Aorta (tissue), 5 donors: ENCODE results near the gene ITLN2. TPM values are rescaled to one million over a fixed set of nuclear protein-coding genes. Genes with fewer than 3 reads are reported as not detected.
"Not testable (repeated sequence)": the region's sequence is repeated elsewhere in the genome, so short reads cannot be mapped to it uniquely, and the experiment has no call there.

Experiments used
- ATAC-seq: fragments of 200-7000 bp; cut with Tn5 transposase; one replicate; pipeline ENCODE4 v1.9.1; 2022; ENCODE audit warnings: moderate library complexity; ENCODE audit not compliant: low FRiP score
- DNase-seq, 2 donors: peaks; one replicate each; pipeline ENCODE4 v3.0.0-alpha.2; 2020
- H3K27ac ChIP-seq, 2 donors: one replicate each; pipeline ENCODE4 v1.5.1; 2013; ENCODE audit warnings: low read length in 2 of 2, mild to moderate bottlenecking in 2 of 2, moderate library complexity in 2 of 2, control low read depth in 1 of 2, inconsistent platforms in 1 of 2, low read depth in 1 of 2
- H3K27me3 ChIP-seq, 2 donors: one replicate each; pipeline ENCODE4 v1.6.1; 2013; ENCODE audit warnings: control low read depth in 1 of 2, low read length in 1 of 2, mild to moderate bottlenecking in 1 of 2, moderate library complexity in 1 of 2; ENCODE audit not compliant: insufficient read depth in 2 of 2, control insufficient read depth in 1 of 2
- H3K36me3 ChIP-seq, 2 donors: one replicate each; pipeline ENCODE4 v1.6.1; 2013; ENCODE audit warnings: control low read depth in 1 of 2, low read length in 1 of 2, mild to moderate bottlenecking in 1 of 2; ENCODE audit not compliant: insufficient read depth in 2 of 2, control insufficient read depth in 1 of 2
- H3K4me1 ChIP-seq, 2 donors: one replicate each; pipeline ENCODE4 v1.6.1; 2013; ENCODE audit warnings: low read length in 2 of 2, control low read depth in 1 of 2, mild to moderate bottlenecking in 1 of 2, moderate library complexity in 1 of 2; ENCODE audit not compliant: insufficient read depth in 2 of 2, control insufficient read depth in 1 of 2
- H3K4me3 ChIP-seq, 2 donors: one replicate each; pipeline ENCODE4 v1.5.1; 2013; ENCODE audit warnings: low read length in 2 of 2, control low read depth in 1 of 2, mild to moderate bottlenecking in 1 of 2
- H3K9me3 ChIP-seq: one replicate; pipeline ENCODE4 v1.6.1; 2013; ENCODE audit warnings: mild to moderate bottlenecking, low read length; ENCODE audit not compliant: control insufficient read depth
- WGBS, 2 donors: extraction: QIAGEN DNeasy Blood & Tissue Kit; methylation state at CpG; one replicate each; pipeline ENCODE4 v1.1.7; 2013; 5-methylcytosine and 5-hydroxymethylcytosine counted together
- intact Hi-C, 2 donors: fragments of 100-400 bp; cut with DNase I; formaldehyde crosslinking; loops; one replicate each; pipeline versions ENCODE4 v1.14.2 to v1.15.0; 2022
- polyA plus RNA-seq, 2 donors: library from polyadenylated mRNA; stranded (reverse); fragments of 200-250 nt; gene quantifications; one replicate each; pipeline ENCODE4 v1.2.3, GENCODE V29; 2013
- total RNA-seq, 2 donors: library from RNA; stranded (reverse); fragmentation: NEBNext Ultra II Directional; extraction: Animal tissue kit (Norgen Biotek cat#: 25700); gene quantifications; one replicate each; pipeline ENCODE4 v1.2.1, GENCODE V29; 2021
- donor health status: healthy with polysubstance abuse.
- donor health status: Bipolar disorder and iron deficiency.
- donor health status: DM: no; HTN: no; CAD: no.
- donor health status: DM: no; HTN: no; CAD: no.
- donor health status: DM: yes; HTN: yes; CAD: no.

The ITLN2 gene
- total and polyA plus RNA-seq, 4 donors, result 4.5 to 5.5 TPM; not detected in 2

- H3K36me3 ChIP-seq, DNase-seq, intact Hi-C loops, ATAC-seq, H3K4me3 ChIP-seq, H3K9me3 ChIP-seq, H3K4me1 ChIP-seq, H3K27ac ChIP-seq, H3K27me3 ChIP-seq: not testable (repeated sequence)
- WGBS, 2 donors, result 76 to 79% methylated on average over 7 of the region's 7 CpGs
Observed at GRCh38 chr1:160949216-160949880, 5.3 kb downstream of the ITLN2 start.

GRCh38 chr1:160947174-160947759 lies 7.3 kb downstream of the ITLN2 start:
- DNase-seq, H3K4me3 ChIP-seq, intact Hi-C loops, H3K27ac ChIP-seq, H3K36me3 ChIP-seq, ATAC-seq, H3K27me3 ChIP-seq, H3K4me1 ChIP-seq, H3K9me3 ChIP-seq: not testable (repeated sequence)
- WGBS, 2 donors, result 4 to 11% methylated on average over 7 of the region's 7 CpGs

GRCh38 chr1:160945881-160946280 lies 8.7 kb downstream of the ITLN2 start:
- WGBS, 2 donors, result 29% methylated on average over 6 of the region's 6 CpGs
- intact Hi-C loops, DNase-seq: not testable (repeated sequence)

GRCh38 chr1:160945079-160945478 lies 9.5 kb downstream of the ITLN2 start:
- WGBS, 2 donors, result 90 to 91% methylated on average over 15 of the region's 15 CpGs
- no peak overlapping the region for H3K4me3 ChIP-seq
- intact Hi-C loops, result no loop called here
- ATAC-seq (no peak), DNase-seq (no peak)
- no peaks in the 10 kb centered on the region for H3K27me3 ChIP-seq
- peaks cover 4% of the 10 kb centered on the region for H3K9me3 ChIP-seq
- no peaks in the 10 kb centered on the region for H3K4me1 ChIP-seq
- H3K36me3 ChIP-seq, result no peaks in the 10 kb centered on the region
- no peak overlapping the region for H3K27ac ChIP-seq

More at GRCh38 chr1:160945881-160946280, 8.7 kb downstream of the ITLN2 start:
- H3K9me3 ChIP-seq, H3K27ac ChIP-seq, H3K36me3 ChIP-seq, H3K4me3 ChIP-seq, H3K4me1 ChIP-seq, H3K27me3 ChIP-seq, ATAC-seq: not testable (repeated sequence)

- Histone ChIP-seq H3K4me1 (no peaks in the 10 kb centered on the region), H3K36me3 (no peaks in the 10 kb centered on the region), H3K27me3 (no peaks in the 10 kb centered on the region), H3K27ac (no peak overlapping the region), H3K9me3 (peaks cover 4% of the 10 kb centered on the region), H3K4me3 (no peak overlapping the region)
- no peak for DNase-seq
- 65 to 71% methylated on average over 3 of the region's 3 CpGs for WGBS, 2 donors
- intact Hi-C loops, result no loop called here
- no peak for ATAC-seq
Observed at GRCh38 chr1:160942926-160943325, 11.7 kb downstream of the ITLN2 start.

- DNase-seq, H3K36me3 ChIP-seq, intact Hi-C loops, H3K9me3 ChIP-seq, H3K4me1 ChIP-seq, H3K27me3 ChIP-seq, H3K4me3 ChIP-seq, H3K27ac ChIP-seq, ATAC-seq: not testable (repeated sequence)
- whole genome bisulfite sequencing, 2 donors, result 90 to 91% methylated on average over 18 to 19 of the region's 19 CpGs
Observed at GRCh38 chr1:160936666-160937065, 17.9 kb downstream of the ITLN2 start.

- H3K27ac ChIP-seq, result no peak overlapping the region
- H3K36me3 ChIP-seq, result no peaks in the 10 kb centered on the region
- H3K4me3 ChIP-seq, result no peak overlapping the region
- H3K27me3 ChIP-seq, result no peaks in the 10 kb centered on the region
- ATAC-seq, result no peak
- 94 to 95% methylated on average over 12 of the region's 12 CpGs for WGBS, 2 donors
- intact Hi-C loops, result no loop called here
- no peak for DNase-seq
- no peaks in the 10 kb centered on the region for H3K4me1 ChIP-seq
- no peaks in the 10 kb centered on the region for H3K9me3 ChIP-seq
Observed at GRCh38 chr1:160935527-160936258, 18.9 kb downstream of the ITLN2 start.

GRCh38 chr1:160933305-160933704 lies 21.3 kb downstream of the ITLN2 start:
- H3K9me3 ChIP-seq, DNase-seq, H3K4me3 ChIP-seq, H3K4me1 ChIP-seq, ATAC-seq, H3K27ac ChIP-seq, H3K36me3 ChIP-seq, intact Hi-C loops, H3K27me3 ChIP-seq: not testable (repeated sequence)
- 94 to 97% methylated on average over 27 to 31 of the region's 31 CpGs for WGBS, 2 donors
